ENCODE data around the gene CDH4.

The CDH4 gene

DNA sequence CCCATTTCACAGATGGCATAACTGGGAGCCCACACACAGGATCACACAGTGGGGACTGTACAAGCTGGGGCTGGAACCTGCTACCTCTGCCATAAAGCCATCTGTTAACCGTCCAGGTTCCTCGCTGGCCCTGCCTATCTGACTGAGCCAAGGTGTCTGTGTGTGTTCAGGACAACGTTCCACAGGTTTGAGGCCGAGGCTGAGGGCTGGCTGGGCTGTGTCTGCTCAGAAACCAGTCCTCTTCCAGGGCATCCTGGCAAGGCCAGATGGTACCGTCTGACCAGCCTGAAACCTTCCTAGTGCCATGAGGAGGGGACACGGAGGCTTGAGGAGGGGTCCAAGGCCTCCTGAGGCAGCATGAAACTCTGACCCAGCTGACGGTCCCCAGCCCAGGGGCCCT is 663.0 kb downstream of the CDH4 start:
- Mint-ChIP-seq H3K27me3 (ENCODE audit: low read depth) (peaks cover 3% of the 10 kb centered on the region), H3K9me3 (no peaks in the 10 kb centered on the region), H3K4me1 (ENCODE audit: low read depth) (peaks cover 5% of the 10 kb centered on the region), H3K27ac (no peak overlapping the region), H3K36me3 (ENCODE audit: low read depth) (no peaks in the 10 kb centered on the region), H3K4me3 (no peak overlapping the region)

- no peaks in the 10 kb centered on the region for H3K36me3 Mint-ChIP-seq (ENCODE audit: low read depth)
- peaks cover under 1% of the 10 kb centered on the region for H3K27me3 Mint-ChIP-seq (ENCODE audit: low read depth)
- H3K4me1 Mint-ChIP-seq (ENCODE audit: low read depth), result peaks cover 5% of the 10 kb centered on the region
- no peak overlapping the region for H3K27ac Mint-ChIP-seq
- H3K9me3 Mint-ChIP-seq, result no peaks in the 10 kb centered on the region
- H3K4me3 Mint-ChIP-seq, result no peak overlapping the region
Observed at GRCh38 chr20:61916318-61916891, 664.3 kb downstream of the CDH4 start.

- Mint-ChIP-seq H3K36me3 (ENCODE audit: low read depth) (no peaks in the 10 kb centered on the region), H3K4me1 (ENCODE audit: low read depth) (peaks cover 5% of the 10 kb centered on the region), H3K9me3 (no peaks in the 10 kb centered on the region), H3K27me3 (ENCODE audit: low read depth) (no peaks in the 10 kb centered on the region), H3K4me3 (no peak overlapping the region), H3K27ac (no peak overlapping the region)
Observed at GRCh38 chr20:61917474-61918145, 665.5 kb downstream of the CDH4 start.

DNA sequence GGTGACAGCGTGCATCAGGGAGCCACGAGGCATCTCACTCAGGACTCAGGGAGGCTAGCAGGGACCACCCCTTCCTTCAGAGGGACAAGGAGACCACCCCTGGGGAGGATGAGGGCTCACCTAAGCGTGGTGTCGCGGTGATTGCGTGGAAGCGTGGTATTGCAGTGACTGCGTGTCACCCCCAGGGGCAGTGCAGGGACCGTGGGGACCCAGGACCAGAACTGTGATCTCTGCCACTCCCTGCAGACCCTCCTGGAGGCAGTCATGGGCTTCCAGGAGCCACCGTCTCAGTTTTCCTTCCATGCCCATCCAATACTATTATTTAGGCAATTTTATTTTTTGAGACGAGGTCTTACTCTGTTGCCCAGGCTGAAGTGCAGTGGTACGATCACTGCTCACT is 666.5 kb downstream of the CDH4 start:
- H3K36me3 Mint-ChIP-seq (ENCODE audit: low read depth), result no peaks in the 10 kb centered on the region
- no peak overlapping the region for H3K27ac Mint-ChIP-seq
- no peak overlapping the region for H3K4me3 Mint-ChIP-seq
- H3K4me1 Mint-ChIP-seq (ENCODE audit: low read depth), result peaks cover 3% of the 10 kb centered on the region
- H3K9me3 Mint-ChIP-seq, result no peaks in the 10 kb centered on the region
- H3K27me3 Mint-ChIP-seq (ENCODE audit: low read depth), result no peaks in the 10 kb centered on the region

DNA sequence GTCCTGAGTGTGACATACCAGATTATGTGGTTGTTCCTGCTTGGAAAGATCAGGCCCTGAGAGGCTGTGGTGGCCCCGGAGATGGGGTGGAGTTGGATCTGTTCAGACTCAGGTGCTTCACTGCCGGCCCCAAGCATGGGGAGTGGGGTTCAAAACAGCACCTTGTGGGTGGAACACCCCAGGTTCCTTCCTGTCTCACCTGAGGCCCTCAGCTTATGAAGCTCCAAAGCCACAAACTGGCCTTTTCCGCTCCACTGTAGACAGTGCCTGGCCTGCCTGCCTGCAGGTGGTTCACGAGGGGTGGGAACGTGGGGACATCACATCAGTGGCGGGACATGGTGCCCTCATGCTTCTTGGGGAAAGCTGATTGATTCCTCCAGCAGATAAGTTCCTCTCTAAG is 667.2 kb downstream of the CDH4 start:
- H3K4me3 Mint-ChIP-seq, result no peak overlapping the region
- no peaks in the 10 kb centered on the region for H3K27me3 Mint-ChIP-seq (ENCODE audit: low read depth)
- peaks cover 2% of the 10 kb centered on the region for H3K4me1 Mint-ChIP-seq (ENCODE audit: low read depth)
- H3K36me3 Mint-ChIP-seq (ENCODE audit: low read depth), result no peaks in the 10 kb centered on the region
- H3K9me3 Mint-ChIP-seq, result no peaks in the 10 kb centered on the region
- no peak overlapping the region for H3K27ac Mint-ChIP-seq

DNA sequence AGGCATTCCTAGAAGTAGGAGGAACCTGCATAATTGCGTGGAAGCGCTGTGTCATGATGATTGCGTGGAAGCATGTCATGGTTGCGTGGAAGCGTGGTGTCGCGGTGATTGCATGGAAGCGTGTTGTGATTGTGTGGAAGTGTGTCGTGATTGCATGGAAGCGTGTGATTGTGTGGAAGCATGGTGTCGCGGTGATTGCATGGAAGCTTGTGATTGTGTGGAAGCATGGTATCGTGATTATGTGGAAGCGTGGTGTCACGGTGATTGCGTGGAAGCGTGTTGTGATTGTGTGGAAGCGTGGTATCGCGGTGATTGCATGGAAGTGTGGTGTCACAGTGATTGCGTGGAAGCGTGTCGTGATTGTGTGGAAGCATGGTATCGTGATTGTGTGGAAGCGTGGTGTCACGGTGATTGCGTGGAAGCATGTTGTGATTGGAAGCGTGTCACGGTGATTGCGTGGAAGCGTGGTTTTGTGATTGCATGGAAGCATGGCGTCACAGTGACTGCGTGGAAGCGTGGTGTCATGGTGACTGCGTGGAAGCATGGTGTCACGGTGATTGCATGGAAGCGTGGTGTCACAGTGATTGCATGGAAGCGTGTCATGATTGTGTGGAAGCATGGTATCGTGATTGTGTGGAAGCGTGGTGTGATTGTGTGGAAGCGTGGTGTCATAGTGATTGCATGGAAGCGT is 667.8 kb downstream of the CDH4 start:
- no peak overlapping the region for H3K4me3 Mint-ChIP-seq
- no peak overlapping the region for H3K27ac Mint-ChIP-seq
- H3K9me3 Mint-ChIP-seq, result no peaks in the 10 kb centered on the region
- H3K27me3 Mint-ChIP-seq (ENCODE audit: low read depth), result no peaks in the 10 kb centered on the region
- no peaks in the 10 kb centered on the region for H3K4me1 Mint-ChIP-seq (ENCODE audit: low read depth)
- no peaks in the 10 kb centered on the region for H3K36me3 Mint-ChIP-seq (ENCODE audit: low read depth)

DNA sequence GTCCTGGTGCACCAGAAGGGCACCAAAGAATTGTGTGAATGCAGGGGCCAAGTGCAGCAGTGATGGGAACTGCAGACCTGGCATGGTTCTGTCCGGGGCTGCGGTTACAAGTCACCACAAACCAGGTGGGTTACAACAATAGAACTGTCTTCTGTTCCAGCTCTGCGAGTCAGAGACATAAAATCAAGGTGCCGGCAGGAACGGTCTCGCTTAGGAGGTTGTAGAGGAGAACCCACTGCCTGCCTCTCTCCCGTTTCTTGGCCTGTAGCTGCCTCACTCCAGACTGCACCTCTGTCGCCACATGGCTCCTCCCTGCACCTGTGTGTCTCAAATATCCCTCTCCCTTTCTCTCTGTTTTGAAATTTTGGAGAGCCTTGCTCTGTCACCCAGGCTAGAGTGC is 670.4 kb downstream of the CDH4 start:
- Mint-ChIP-seq H3K36me3 (ENCODE audit: low read depth) (no peaks in the 10 kb centered on the region), H3K27me3 (ENCODE audit: low read depth) (no peaks in the 10 kb centered on the region), H3K27ac (no peak overlapping the region), H3K4me1 (ENCODE audit: low read depth) (no peaks in the 10 kb centered on the region), H3K9me3 (no peaks in the 10 kb centered on the region), H3K4me3 (no peak overlapping the region)

DNA sequence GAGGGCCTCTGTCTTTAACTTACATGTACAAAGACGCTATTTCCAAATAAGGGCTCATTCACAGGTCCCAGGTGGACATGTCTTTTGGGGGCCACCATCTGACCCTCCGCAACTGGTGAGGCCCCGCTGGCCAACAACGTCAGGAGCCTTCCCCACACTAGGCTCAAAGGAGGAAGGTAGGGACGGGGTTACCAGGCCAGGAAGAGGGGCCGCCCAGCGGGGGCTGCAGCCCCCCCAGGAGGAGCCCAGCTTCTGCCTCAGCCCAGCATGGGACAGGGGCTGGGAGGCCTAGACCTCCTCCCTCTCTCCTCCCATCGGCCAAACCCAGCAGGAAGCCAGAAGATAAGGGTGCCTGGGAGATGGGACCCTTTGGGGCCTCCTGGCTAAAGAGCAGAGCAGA is 670.9 kb downstream of the CDH4 start:
- Mint-ChIP-seq H3K36me3 (ENCODE audit: low read depth) (no peaks in the 10 kb centered on the region), H3K9me3 (no peaks in the 10 kb centered on the region), H3K4me1 (ENCODE audit: low read depth) (no peaks in the 10 kb centered on the region), H3K27ac (no peak overlapping the region), H3K4me3 (no peak overlapping the region), H3K27me3 (ENCODE audit: low read depth) (no peaks in the 10 kb centered on the region)

- H3K36me3 Mint-ChIP-seq (ENCODE audit: low read depth), result no peaks in the 10 kb centered on the region
- H3K27ac Mint-ChIP-seq, result no peak overlapping the region
- no peaks in the 10 kb centered on the region for H3K9me3 Mint-ChIP-seq
- no peaks in the 10 kb centered on the region for H3K4me1 Mint-ChIP-seq (ENCODE audit: low read depth)
- H3K27me3 Mint-ChIP-seq (ENCODE audit: low read depth), result no peaks in the 10 kb centered on the region
- no peak overlapping the region for H3K4me3 Mint-ChIP-seq
Observed at GRCh38 chr20:61923371-61924166, 671.5 kb downstream of the CDH4 start.

GRCh38 chr20:61924211-61924857 is 672.3 kb downstream of the CDH4 start:
- no peaks in the 10 kb centered on the region for H3K27me3 Mint-ChIP-seq (ENCODE audit: low read depth)
- no peak overlapping the region for H3K4me3 Mint-ChIP-seq
- no peaks in the 10 kb centered on the region for H3K4me1 Mint-ChIP-seq (ENCODE audit: low read depth)
- no peaks in the 10 kb centered on the region for H3K36me3 Mint-ChIP-seq (ENCODE audit: low read depth)
- H3K27ac Mint-ChIP-seq, result no peak overlapping the region
- no peaks in the 10 kb centered on the region for H3K9me3 Mint-ChIP-seq

DNA sequence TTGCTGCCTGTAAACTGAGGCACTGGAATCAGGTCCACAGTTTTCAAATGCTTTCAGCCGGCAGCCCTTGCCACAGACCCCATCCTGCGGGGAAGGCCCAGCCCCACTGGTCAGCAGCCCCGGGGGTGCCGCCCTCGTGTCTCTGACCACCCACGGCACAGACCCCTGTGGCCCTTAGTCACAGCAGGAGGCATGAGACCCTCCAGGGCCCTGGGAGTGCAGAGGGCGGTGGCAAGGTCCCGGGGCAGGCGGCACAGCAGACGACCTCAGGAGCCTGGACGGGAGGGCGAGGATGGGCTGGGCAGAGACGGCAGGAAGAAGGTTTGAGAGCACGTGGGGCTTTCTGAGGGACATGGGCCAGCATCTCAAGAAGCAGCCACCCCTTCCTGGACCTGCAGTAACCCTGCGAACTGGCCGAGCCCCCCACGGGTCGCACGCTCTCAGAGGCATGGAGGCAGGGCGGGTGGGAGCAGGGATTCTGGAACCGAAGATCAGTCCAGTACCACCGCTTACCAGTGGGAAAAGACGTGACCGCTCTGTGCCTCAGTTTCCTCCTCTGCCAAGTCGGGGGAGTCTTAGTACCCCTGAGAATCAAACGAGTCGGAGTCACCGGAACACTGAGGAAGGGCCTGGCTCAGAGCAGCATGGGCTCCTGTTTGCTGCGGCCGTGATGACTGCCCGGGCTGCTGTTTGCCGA is 672.9 kb downstream of the CDH4 start:
- no peaks in the 10 kb centered on the region for H3K4me1 Mint-ChIP-seq (ENCODE audit: low read depth)
- no peaks in the 10 kb centered on the region for H3K36me3 Mint-ChIP-seq (ENCODE audit: low read depth)
- no peaks in the 10 kb centered on the region for H3K27me3 Mint-ChIP-seq (ENCODE audit: low read depth)
- no peak overlapping the region for H3K4me3 Mint-ChIP-seq
- no peak overlapping the region for H3K27ac Mint-ChIP-seq
- H3K9me3 Mint-ChIP-seq, result no peaks in the 10 kb centered on the region

GRCh38 chr20:61925555-61926252 is 673.6 kb downstream of the CDH4 start:
- H3K27me3 Mint-ChIP-seq (ENCODE audit: low read depth), result no peaks in the 10 kb centered on the region
- no peak overlapping the region for H3K27ac Mint-ChIP-seq
- H3K36me3 Mint-ChIP-seq (ENCODE audit: low read depth), result no peaks in the 10 kb centered on the region
- H3K9me3 Mint-ChIP-seq, result no peaks in the 10 kb centered on the region
- H3K4me1 Mint-ChIP-seq (ENCODE audit: low read depth), result no peaks in the 10 kb centered on the region
- H3K4me3 Mint-ChIP-seq, result no peak overlapping the region

DNA sequence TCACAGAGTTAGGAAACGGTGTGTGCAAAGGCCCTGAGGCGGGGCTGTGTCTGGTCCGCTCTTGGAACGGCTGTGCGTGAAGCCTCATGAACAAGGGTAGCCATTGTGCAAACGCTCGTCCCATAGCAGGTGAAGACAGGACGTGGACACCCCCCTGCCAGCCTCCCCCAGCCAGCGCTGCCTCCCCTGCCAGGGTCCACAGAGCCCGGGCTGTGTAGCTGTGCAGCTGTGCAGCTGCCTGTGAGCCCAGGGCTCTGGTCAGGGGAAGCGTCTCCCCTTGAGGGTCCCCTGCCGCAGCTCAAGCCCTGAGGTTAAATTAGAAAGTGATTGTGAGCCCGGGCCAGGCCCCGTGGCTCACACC is 674.2 kb downstream of the CDH4 start:
- no peaks in the 10 kb centered on the region for H3K27me3 Mint-ChIP-seq (ENCODE audit: low read depth)
- no peak overlapping the region for H3K27ac Mint-ChIP-seq
- no peaks in the 10 kb centered on the region for H3K4me1 Mint-ChIP-seq (ENCODE audit: low read depth)
- H3K9me3 Mint-ChIP-seq, result no peaks in the 10 kb centered on the region
- H3K36me3 Mint-ChIP-seq (ENCODE audit: low read depth), result no peaks in the 10 kb centered on the region
- H3K4me3 Mint-ChIP-seq, result no peak overlapping the region
